NK-92 treated with Interleukin-12 subunit alpha and Interleukin-12 subunit beta, amount 100 ng/mL, for 24 hours (cell line): ENCODE data around the gene SNX11.
"Not testable (repeated sequence)": the region's sequence is repeated elsewhere in the genome, so short reads cannot be mapped to it uniquely, and the experiment has no call there.

Experiments used
- DNase-seq: peaks from one replicate; lab custom pipeline; 2025; lab: John Stamatoyannopoulos, UW

SNX11 gene, protein sequence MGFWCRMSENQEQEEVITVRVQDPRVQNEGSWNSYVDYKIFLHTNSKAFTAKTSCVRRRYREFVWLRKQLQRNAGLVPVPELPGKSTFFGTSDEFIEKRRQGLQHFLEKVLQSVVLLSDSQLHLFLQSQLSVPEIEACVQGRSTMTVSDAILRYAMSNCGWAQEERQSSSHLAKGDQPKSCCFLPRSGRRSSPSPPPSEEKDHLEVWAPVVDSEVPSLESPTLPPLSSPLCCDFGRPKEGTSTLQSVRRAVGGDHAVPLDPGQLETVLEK

DNA sequence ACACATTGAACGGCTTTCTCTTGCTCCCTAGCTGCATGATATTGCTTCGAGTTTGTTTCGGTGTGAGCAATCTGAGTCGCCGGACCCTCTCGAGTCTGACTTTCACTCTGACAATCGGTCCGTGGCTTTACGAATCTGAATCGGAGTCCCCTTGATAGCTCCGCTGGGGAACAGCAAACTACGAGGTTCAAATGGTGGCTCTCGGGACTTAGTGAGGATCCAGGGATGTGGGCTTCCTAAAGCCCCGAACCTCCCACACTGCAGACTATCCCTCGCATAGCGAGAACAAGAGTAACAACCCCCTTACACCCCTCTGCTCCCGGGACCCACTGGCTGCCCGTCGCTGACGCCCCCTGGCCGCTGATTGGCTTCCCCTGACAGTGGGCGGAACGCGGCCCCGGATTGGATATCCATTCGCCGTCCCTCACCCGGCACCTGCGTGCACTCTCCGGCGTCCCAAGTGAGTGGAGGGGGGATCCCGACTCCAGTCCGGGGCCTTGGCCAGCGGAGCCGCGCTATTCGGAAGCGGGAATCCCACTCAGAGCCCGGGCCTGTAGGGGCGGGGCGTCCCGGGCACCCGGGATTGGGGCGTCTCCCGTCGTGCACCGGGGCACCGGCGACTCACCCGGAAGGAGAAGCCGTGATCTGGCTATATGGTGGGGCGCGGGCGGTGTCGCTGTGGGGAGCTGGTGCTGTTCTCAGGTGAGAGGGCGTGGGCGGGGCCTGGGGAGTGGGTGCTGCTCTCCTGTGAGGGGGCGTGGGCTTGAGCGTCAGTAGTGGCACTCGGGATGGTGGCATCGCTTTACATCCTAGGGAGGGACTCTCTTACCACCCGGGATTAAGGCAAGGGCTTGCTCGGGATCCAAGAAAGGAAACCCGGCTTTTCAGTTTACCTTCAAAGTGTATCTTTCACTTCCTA is at the start of gene SNX11:
Gene SNX11 (plus strand): TSS at position 630 of the 919 bp plus-strand sequence. CDS start 4,278 bp downstream, outside the sequence.
- DNase-seq = peak; percentile 93

DNA sequence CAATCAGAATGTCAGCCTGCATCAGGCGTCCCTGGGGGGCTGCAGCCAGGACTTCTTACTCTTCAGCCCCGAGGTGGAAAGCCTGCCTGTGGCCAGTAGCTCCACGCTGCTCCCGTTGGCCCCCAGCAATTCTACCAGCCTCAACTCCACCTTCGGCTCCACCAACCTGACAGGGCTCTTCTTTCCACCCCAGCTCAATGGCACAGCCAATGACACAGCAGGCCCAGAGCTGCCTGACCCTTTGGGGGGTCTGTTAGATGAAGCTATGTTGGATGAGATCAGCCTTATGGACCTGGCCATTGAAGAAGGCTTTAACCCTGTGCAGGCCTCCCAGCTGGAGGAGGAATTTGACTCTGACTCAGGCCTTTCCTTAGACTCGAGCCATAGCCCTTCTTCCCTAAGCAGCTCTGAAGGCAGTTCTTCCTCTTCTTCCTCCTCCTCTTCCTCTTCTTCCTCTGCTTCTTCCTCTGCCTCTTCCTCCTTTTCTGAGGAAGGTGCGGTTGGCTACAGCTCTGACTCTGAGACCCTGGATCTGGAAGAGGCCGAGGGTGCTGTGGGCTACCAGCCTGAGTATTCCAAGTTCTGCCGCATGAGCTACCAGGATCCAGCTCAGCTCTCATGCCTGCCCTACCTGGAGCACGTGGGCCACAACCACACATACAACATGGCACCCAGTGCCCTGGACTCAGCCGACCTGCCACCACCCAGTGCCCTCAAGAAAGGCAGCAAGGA is 49.0 kb upstream of the SNX11 start:
- DNase-seq = no peak

DNA sequence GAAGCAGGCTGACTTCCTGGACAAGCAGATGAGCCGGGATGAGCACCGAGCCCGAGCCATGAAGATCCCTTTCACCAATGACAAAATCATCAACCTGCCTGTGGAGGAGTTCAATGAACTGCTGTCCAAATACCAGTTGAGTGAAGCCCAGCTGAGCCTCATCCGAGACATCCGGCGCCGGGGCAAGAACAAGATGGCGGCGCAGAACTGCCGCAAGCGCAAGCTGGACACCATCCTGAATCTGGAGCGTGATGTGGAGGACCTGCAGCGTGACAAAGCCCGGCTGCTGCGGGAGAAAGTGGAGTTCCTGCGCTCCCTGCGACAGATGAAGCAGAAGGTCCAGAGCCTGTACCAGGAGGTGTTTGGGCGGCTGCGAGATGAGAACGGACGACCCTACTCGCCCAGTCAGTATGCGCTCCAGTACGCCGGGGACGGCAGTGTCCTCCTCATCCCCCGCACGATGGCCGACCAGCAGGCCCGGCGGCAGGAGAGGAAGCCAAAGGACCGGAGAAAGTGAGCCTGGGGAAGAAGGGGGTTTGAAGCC is 48.4 kb upstream of the SNX11 start:
- no peak for DNase-seq

DNA sequence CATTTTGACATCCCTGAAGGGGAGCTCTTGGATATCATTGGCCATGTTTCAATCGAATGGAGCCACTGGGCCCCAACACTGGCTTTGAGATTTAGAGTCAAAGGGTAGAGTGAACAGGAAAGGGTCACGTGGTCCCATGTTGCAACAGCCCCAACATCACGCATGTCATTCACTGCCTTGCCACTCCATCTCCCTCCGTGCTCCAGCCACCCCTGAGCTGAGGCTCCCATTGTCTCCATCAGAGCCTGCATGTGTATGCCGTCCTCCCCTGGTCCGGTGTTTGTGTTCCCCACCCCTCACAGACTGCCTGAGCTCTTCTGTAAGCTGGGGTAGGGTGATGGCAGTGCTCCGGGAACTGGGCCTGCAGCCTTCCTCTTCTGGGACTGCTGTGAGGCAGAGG is 47.3 kb upstream of the SNX11 start:
- no peak for DNase-seq

DNA sequence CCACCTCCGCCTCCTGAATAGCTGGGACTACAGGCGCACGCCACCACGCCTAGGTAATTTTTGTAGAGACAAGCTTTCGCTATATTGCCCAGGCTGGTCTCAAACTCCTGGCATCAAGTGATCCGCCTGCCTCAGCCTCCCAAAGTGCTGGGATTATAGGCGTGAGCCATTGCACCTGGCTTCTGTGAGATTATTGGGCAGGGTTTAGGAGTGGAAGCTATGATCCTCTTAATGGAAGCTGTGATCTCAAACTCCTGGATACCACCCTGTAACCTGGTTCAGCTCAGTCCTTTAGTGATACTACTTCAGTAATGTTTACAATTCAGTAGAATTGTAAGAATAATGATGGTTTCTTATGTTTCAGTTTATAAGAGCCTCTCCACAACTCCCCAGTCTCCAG is 45.3 kb upstream of the SNX11 start:
- DNase-seq = no peak

DNA sequence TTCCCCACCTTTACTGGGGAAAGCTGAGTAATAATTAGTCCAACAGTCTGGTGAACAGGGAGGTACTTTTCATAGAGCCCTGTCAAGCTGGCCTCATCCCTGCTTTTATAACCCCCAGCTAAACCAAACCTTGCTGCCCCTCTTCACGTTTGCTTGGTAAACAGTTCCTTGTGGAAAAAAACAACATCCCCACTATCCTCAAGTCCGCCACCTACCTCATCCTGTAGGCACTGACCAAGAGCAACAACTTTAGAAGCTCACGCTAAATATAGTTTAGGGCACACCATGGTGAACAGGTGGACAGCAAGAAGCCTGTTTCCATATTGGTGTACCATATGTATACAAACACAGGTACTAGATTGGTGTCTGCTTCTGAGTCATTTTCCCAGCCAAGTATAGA is 42.9 kb upstream of the SNX11 start:
- no peak for DNase-seq

DNA sequence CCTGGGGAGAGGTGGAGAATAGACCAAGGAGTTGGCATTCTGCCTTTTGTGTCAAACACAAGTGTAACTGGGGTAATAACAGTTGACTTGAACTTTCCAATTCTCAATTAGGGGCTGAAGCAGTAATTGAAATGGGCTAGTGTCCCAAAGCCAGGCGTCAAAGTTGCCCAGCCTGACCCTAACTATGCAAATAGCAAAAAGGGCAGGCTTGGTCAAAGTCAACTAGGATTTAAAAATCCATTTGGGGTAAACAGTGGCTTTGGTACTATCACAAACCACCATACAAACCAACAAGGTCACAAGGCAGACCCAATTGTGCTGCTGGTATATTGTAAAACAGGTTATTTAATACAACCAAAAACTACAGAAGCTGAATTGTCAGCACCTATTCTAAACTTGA is 41.4 kb upstream of the SNX11 start:
- no peak for DNase-seq

DNA sequence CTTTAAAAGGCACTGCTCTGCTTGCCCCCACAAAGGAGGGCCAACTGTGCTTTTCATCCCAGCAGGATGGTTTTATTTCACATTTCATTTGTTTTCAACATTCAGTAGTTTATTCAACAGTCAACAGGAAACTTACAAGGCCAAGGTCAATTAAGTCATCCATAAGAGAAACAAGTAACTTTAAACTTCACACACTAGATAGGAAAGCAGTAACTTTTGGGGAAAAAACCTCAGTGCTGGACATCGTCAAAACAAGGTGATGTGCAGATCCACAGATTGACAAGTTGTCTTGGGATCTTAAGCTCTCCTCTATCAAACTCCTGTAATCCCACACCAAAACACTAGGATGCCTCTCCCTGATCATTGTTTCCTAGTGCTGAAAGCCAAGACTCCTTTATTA is 40.9 kb upstream of the SNX11 start:
- DNase-seq = no peak

DNA sequence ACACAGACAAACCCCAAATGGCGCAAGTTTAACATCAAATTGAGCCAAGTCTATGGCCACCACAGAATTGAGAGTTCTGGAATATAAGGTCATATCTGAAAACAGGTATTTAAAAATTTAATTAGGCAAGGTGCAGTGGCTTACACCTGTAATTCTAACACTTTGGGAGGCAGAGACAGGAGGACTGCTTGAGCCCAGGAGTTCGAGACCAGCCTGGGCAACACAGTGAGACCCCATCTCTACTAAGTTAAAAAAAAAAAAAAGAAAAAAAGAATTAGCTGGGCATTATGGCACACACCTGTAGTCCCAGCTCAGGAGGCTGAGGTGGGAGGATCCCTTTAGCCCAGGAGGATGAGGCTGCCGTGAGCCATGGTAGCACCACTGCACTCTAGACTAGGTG is 40.3 kb upstream of the SNX11 start:
- DNase-seq = no peak

DNA sequence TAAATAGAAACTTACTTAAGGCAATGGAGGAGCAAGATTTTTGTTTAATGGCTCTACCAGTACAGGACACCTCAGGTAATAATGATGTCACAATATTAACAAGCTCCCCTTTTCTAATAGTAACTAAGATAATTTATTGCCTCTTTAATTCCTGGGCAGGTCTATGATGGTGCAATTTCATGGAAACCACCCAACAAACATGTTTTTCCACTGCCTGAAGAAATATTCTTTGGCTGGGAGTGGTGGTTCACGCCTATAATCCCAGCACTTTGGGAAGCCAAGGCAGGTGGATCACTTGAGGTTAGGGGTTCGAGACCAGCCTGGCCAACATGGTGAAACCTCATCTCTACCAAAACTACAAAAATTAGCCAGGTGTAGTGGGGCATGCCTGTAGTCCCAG is 39.8 kb upstream of the SNX11 start:
- DNase-seq = not testable (repeated sequence)

DNA sequence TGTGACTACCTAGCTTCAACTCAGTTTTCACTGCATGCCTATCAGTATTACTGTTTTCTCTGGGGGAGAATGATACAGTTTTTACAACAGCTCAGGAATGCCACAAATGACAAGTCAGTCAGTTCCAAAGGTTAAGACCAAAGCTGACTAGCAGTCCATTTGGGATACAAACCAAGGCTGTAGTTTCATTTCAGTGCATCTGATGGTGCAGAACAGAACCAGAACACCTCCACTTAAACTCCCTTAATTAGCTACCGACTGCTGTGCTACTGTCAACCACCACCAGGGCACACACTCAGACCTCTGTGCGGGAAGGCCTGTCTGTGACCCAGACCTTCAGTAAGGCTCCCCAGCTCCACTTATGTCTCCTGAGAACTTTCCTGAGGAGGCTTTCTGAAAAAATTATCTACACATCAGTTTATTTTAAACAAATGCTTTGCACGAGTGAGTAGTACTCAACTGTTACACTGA is 39.0 kb upstream of the SNX11 start:
- DNase-seq = no peak

DNA sequence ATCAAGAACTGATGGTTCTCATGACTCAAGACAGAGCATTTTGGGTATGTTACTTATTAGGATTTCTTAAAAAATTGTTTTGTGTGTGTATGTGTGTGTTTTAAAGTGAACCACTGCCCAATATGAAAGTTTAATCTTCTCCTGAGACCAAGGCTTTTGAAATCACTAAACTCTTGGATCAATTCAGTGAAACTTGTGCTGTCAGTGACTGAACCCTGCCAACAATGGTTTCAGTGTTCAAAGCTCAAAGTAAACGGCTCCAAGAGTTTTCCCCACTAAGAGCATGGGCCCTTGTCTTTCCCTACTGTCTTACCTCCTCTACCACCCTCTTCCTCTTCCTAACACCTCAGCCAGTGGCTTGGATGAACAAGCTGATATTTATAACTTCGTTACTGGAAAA is 37.4 kb upstream of the SNX11 start:
- no peak for DNase-seq

DNA sequence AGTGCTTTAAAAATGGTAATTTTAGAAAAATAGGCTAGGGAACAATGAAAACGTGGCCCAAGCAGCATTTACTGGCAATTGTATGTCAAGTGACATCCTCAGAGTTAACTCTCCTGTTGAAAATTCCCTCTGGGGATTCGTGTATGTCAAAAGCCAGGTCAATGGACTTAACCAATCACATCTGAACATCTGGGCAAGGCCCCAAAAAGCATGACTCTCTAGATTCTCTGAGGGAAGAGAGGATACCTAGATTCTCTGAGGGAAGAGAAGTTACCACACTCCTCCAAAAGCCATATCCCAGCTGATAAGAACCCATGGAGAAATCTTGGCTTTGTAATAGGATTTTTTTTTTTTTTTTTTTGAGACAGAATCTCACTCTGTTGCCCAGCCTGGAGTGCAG is 35.9 kb upstream of the SNX11 start:
- DNase-seq = no peak

DNA sequence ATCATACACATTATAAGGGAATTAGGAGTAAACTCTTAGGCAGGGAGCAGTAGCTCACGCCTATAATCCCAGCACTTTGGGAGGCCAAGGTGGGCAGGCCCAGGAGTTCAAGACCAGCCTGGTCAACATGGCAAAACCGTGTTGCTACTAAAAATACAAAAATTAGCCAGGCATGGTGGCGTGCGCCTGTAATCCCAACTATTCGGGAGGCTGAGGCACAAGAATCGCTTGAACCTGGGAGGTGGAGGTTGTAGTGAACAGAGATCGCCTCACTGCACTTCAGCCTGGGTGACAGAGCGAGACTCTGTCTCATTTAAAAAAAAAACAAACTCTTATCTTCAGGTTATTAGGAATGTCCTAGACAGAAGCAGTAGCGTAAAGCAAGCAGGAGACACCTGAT is 34.8 kb upstream of the SNX11 start:
- not testable (repeated sequence) for DNase-seq

DNA sequence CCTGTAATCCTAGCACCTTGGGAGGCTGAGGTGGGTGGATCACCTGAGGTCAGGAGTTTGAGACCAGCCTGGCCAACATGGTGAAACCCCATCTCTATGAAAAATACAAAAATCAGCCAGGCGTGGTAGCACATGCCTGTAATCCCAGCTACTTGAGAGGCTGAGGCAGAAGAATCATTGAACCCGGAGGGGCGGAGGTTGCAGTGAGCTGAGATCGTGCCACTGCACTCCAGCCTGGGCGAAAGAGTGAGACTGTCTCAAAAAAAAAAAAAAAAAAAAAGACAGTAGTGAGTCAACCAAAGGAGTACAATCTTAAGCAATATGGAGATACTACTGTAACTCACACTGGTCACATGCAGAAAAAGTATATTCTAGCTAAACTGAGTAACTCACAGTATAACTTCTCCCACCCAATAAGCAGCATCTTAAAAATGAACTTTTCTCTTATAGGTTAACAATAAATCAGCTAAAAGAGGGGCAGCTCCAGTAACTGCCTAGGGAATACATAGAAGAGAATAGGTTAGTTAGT is 33.9 kb upstream of the SNX11 start:
- DNase-seq = not testable (repeated sequence)

DNA sequence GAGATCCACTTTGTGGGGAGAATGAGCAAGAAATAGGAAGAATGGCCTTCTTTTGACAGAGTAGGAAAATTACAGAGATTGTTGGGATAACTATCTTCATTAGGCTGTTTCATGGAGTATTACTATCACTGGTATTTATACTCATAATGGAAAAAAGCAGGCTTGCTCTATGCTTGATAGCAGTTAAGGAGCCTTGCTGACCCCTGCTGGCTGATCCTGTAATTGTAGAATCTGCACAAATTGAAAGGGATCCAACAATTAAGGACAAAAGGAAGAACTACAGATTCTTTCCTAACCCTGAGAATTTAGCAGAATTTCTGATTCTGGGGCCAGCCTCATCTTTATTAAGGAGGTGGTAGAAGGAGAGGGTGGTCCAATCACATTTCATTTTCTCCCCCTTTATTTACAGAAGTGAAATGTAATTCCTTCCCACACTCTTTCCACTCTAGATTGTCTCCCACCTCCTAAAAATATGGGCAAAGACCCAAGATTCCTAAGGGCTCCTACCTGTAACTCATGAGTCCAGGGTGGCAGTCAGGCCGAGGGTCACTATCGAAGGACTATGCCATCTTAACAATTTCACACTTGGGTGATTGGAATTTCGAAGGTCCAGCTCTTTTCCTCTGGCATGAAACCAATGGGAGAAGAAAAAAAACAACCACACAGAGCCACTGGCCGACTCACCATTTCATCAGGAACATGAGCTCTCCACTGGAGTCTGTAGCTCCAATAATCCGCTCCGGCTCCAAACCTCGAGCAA is 33.1 kb upstream of the SNX11 start:
- DNase-seq = peak; percentile 36

DNA sequence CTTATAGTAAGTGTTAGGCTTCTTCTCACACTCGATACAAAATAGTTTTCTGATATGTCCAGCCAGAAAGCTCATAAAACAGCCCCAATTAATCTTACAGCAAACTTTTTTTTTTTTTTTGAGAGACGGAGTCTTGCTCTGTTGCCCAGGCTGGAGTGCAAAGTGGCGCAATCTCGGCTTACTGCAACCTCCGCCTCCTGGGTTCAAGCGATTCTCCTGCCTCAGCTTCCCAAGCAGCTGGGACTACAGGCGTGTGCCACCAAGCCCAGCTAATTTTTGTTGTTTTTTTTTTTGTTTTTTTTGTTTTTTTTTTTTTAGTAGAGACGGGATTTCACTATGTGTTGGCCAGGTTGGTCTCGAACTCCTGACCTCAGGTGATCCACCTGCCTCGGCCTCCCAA is 30.4 kb upstream of the SNX11 start:
- DNase-seq = not testable (repeated sequence)

DNA sequence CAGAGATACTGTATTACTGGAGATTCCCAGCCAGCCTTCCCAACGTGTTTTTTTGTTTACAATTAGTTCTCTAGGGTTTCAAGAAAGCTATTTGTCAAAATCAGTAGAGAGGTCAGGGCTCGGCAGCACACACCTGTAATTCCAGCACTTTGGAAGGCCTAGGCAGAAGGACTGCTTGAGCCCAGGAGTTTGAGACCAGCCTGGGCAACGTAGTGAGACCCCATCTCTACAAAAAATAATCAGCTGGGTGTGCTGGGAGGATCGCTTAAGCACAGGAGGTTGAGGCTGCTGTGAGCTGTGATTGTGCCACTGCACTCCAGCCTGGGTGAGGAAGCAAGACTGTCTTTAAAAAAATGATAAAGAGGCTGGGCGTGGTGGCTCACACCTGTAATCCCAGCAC is 25.7 kb upstream of the SNX11 start:
- DNase-seq = no peak

DNA sequence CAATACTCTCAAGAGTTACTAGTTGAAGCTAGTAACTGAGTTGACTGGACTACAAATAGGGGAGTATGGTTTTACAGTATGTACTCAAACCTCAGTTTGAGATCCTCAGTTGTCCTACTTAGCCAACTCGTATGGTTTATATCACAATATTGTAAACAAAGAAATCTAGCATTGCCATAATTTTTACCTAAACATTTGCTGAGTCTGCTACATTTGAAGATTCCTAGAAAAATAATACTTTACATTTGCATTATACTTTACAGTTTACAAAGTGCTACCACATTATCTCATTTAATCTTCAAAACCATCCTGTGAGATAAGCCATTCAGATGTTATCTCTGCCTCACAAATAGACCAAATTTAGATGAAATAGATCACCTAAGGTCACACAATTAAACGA is 22.6 kb upstream of the SNX11 start:
- DNase-seq = no peak

DNA sequence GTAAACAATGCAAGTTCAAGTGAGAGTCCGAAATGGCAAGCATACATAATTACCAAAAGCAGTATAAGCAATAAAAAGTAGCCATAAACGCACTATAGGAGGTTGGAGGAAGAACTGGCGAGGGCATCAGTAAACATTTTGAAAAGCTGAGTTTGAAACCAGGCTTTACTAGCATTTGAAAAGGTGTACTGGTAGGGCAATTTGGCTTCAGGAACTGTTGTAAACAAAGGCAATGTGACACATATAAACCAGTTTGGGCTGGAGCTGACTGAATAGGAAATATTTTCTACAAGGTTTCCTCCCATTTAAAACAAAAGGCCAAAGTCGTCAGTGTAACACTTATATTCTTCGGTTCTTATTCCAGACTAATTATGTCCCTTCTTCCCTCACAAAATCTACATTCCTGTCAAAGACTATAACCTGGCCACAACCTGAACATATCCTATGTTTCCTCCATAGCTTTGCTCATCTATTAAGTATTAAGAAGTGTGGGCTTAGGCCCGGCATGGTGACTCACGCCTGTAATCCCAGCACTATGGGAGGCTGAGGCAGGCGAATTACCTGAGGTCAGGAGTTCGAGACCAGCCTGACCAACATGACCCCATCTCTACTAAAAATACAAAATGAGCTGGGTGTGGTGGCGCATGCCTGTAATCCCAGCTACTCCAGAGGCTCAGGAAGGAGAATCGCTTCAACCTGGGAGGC is 14.1 kb upstream of the SNX11 start:
- no peak for DNase-seq

DNA sequence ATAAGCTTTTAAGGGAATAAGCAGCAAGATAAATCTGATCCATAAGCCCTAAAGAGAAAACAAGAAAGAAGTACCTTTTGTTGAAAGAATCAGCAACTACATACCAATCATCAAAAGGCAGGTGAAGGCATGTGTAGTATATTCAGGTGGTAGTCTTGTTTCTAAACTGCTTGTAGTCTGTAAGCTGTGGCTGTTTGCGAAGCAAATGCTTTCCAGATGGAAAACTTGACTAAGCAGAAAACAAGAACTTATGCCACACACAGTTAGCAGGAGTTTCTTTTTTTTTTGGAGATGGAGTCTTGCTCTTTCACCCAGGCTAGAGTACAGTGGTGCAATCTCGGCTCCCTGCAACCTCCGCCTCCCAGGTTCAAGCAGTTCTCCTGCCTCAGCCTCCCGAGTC is 12.0 kb upstream of the SNX11 start:
- no peak for DNase-seq
